SU-DHL-6 (cell line): ENCODE results near the gene INSIG1.

ENCODE experiments used
- CTCF ChIP-seq: fragments of 200-600 bp; sonication (generic); IDR thresholded peaks from one replicate; pipeline ENCODE4 v1.5.1; 2017; ENCODE audit warnings: antibody characterized with exemption, mild to moderate bottlenecking, low read length, moderate library complexity; ENCODE audit not compliant: insufficient read depth, poor library complexity, severe bottlenecking
- EZH2phosphoT487 ChIP-seq: fragments of 200-600 bp; sonication (generic), shearing (Covaris generic); conservative IDR thresholded peaks from 2 replicates; pipeline ENCODE4 v1.6.1; 2018; ENCODE audit warnings: mild to moderate bottlenecking, antibody characterized with exemption, low read length, moderate library complexity, mixed read lengths

DNA sequence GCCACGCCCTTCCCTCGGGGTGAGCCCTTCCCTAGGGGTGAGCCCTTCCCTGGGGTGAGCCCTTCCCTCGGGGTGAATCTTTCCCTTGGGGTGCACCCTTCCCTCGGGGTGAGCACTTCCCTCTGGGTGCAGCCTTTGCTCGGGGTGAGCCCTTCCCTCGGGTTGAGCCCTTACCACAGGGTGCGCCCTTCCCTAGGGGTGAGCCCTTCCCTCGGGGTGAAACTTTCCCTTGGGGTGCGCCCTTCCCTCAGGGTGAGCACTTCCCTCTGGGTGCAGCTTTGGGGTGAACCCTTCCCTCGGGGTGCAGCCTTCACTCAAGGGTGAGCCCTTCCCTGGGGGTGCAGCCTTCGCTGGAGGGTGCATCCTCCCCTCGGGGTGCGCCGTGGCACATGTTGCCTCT is 34.6 kb upstream of the INSIG1 start:
- TF ChIP-seq CTCF (no peak), EZH2phosphoT487 (no peak)
